WERI-Rb-1 (cell line): ENCODE results near the gene THUMPD2.

Source experiments
- DNase-seq: peaks from one replicate; pipeline ENCODE4 v3.0.0-alpha.2; 2020
- H3K27ac ChIP-seq: fragments of 250-450 bp; sonication (Bioruptor Pico); 2 replicates; pipeline ENCODE4 v1.5.1; 2020; ENCODE audit warnings: mild to moderate bottlenecking, moderate library complexity
- H3K27me3 ChIP-seq: fragments of 250-450 bp; sonication (Bioruptor Pico); 2 replicates; pipeline ENCODE4 v1.5.1; 2021; ENCODE audit warnings: mild to moderate bottlenecking, low read depth, moderate library complexity; ENCODE audit not compliant: insufficient read depth, severe bottlenecking
- H3K36me3 ChIP-seq: fragments of 250-450 bp; sonication (Bioruptor Pico); 2 replicates; pipeline ENCODE4 v1.5.1; 2020; ENCODE audit warnings: mild to moderate bottlenecking, moderate library complexity
- H3K4me3 ChIP-seq: 2 replicates; pipeline ENCODE4 v1.5.1; 2011; ENCODE audit warnings: low read depth, mild to moderate bottlenecking, control low read depth, low read length
- H3K9me3 ChIP-seq: fragments of 250-450 bp; sonication (Bioruptor Pico); 2 replicates; pipeline ENCODE4 v1.5.1; 2021; ENCODE audit warnings: mild to moderate bottlenecking, moderate library complexity; ENCODE audit not compliant: severe bottlenecking
- TF ChIP-seq, protein P1 (sequence below): IDR thresholded peaks from 2 replicates; pipeline ENCODE4 v1.5.1; 2011; ENCODE audit warnings: low read depth, mild to moderate bottlenecking, control low read depth, inconsistent platforms, low read length

The THUMPD2 gene

DNA sequence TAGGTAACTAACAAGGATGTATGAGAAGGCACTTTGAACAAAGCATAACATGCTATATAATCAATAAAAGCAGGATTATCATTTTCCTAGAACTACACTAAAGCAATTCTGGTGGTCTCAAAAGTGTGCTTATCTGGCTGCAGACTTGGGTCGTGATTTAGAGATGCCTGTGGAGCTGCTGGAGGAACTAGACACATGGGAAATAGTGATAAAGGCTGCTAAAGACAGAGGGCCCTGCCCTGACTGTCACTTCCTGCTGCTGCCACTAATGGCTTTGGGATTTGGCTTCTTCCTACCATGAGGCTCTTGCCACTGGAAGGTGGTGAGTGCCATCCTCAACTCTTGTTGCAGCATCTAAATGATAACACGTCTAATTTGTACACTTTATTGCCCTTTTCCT lies 90.9 kb downstream of the THUMPD2 start:
- Histone ChIP-seq H3K27ac (no peak overlapping the region), H3K27me3 (no peaks in the 10 kb centered on the region), H3K36me3 (no peaks in the 10 kb centered on the region), H3K4me3 (no peak overlapping the region), H3K9me3 (no peaks in the 10 kb centered on the region)
- TF ChIP-seq, protein P1, sequence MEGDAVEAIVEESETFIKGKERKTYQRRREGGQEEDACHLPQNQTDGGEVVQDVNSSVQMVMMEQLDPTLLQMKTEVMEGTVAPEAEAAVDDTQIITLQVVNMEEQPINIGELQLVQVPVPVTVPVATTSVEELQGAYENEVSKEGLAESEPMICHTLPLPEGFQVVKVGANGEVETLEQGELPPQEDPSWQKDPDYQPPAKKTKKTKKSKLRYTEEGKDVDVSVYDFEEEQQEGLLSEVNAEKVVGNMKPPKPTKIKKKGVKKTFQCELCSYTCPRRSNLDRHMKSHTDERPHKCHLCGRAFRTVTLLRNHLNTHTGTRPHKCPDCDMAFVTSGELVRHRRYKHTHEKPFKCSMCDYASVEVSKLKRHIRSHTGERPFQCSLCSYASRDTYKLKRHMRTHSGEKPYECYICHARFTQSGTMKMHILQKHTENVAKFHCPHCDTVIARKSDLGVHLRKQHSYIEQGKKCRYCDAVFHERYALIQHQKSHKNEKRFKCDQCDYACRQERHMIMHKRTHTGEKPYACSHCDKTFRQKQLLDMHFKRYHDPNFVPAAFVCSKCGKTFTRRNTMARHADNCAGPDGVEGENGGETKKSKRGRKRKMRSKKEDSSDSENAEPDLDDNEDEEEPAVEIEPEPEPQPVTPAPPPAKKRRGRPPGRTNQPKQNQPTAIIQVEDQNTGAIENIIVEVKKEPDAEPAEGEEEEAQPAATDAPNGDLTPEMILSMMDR: no peak
- DNase-seq: no peak

DNA sequence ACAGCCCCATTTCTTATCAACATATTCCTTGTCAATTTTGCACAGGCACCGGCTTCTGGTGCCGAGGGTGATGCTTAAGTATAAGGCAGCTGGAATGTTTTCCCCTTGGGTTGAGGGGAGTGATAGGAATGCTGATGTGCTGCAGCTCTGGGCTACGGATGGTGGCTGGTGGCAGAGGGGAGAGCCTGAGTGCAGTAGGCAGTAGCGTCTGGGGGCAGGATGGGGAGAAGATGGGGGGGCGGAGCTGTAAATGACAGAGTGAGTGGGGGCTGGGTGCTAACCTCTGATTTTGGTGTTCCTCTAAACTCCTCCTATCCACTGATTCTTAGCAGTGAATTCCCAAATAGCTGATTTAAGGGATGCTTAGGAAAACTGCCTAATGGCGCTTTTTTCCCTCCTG lies 92.6 kb downstream of the THUMPD2 start:
- TF ChIP-seq, protein P1: no peak
- H3K27ac ChIP-seq: no peak overlapping the region
- no peaks in the 10 kb centered on the region for H3K9me3 ChIP-seq
- no peak for DNase-seq
- no peaks in the 10 kb centered on the region for H3K27me3 ChIP-seq
- no peak overlapping the region for H3K4me3 ChIP-seq
- H3K36me3 ChIP-seq: no peaks in the 10 kb centered on the region
